Fibroblast of lung (primary cell): ENCODE data around the gene C1QTNF9B.

Experiments used
- EZH2 ChIP-seq: IDR thresholded peaks from 2 replicates; pipeline ENCODE4 v1.5.1; 2012; ENCODE audit warnings: low read length, control low read depth, mild to moderate bottlenecking; ENCODE audit errors: missing control alignments
- TF ChIP-seq, protein P1 (sequence below), 2 donors: IDR thresholded peaks in 1 of 2; conservative IDR thresholded peaks in 1 of 2; 1 replicate in 1 of 2; 2 replicates in 1 of 2; pipeline ENCODE4 v1.5.1; 2011 to 2012; ENCODE audit warnings: low read length in 2 of 2, control low read depth in 1 of 2, inconsistent platforms in 1 of 2, low read depth in 1 of 2, mild to moderate bottlenecking in 1 of 2

DNA sequence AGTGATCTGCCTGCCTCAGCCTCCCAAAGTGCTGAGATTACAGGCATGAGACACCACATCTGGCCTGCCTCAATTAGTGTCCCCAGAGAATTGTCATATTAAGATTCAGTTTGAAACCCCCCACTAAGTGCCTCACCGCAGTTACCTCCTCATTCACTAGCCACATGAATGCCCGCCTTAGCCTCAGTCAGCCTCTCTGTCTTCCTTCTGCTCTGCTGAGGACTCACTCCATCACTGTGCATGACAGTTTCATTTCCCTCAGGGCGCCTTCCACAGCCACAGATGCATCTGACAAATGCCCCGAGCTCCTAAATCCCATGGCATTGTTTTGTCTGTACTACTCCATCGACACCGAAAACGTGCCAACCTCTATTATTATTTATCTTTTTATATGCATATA is 31.4 kb downstream of the C1QTNF9B start:
- TF ChIP-seq, protein P1, sequence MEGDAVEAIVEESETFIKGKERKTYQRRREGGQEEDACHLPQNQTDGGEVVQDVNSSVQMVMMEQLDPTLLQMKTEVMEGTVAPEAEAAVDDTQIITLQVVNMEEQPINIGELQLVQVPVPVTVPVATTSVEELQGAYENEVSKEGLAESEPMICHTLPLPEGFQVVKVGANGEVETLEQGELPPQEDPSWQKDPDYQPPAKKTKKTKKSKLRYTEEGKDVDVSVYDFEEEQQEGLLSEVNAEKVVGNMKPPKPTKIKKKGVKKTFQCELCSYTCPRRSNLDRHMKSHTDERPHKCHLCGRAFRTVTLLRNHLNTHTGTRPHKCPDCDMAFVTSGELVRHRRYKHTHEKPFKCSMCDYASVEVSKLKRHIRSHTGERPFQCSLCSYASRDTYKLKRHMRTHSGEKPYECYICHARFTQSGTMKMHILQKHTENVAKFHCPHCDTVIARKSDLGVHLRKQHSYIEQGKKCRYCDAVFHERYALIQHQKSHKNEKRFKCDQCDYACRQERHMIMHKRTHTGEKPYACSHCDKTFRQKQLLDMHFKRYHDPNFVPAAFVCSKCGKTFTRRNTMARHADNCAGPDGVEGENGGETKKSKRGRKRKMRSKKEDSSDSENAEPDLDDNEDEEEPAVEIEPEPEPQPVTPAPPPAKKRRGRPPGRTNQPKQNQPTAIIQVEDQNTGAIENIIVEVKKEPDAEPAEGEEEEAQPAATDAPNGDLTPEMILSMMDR (conservative IDR thresholded peaks at IDR 0.05 in 1 of 2, IDR thresholded peaks at IDR 0.05 in 1 of 2; ENCODE audit: low read depth in 1 of 2, low read length in 2 of 2): no peak
- TF ChIP-seq EZH2: no peak
